IPS-18c (cell line): ENCODE results near the gene UTP25.

Experiments
- H3K4me3 ChIP-seq: 2 replicates; pipeline ENCODE4 v1.7.0; 2013; ENCODE audit warnings: low read depth, mild to moderate bottlenecking, low read length, moderate library complexity; ENCODE audit not compliant: insufficient read depth
- H3K9me3 ChIP-seq: one replicate; pipeline ENCODE4 v1.6.1; 2013; ENCODE audit warnings: mild to moderate bottlenecking, low read length, moderate library complexity; ENCODE audit not compliant: control insufficient read depth, insufficient read depth

Gene UTP25

GRCh38 chr1:209825591-209826434, 2.0 kb upstream of the UTP25 start:
- no peak overlapping the region for H3K4me3 ChIP-seq
- no peaks in the 10 kb centered on the region for H3K9me3 ChIP-seq

DNA sequence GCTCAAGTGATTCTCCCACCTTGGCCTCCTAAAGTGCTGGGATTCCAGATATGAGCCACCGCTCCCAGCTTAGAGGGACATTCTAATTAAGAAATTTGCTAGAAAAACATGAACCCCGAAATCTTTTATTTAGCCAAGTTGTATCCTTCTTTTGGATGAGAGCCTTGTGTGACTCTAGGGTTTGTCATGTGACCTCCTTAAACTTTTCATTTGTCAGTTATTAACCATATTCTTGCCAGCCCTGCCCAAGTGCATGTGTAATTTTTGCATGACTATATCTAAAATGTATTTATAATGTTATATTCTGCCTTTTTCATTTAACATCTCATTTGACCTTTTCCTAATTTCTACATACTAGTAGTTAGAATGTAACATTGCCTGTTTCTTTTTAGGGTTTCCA, 1.9 kb downstream of the UTP25 start:
- no peak overlapping the region for H3K4me3 ChIP-seq

DNA sequence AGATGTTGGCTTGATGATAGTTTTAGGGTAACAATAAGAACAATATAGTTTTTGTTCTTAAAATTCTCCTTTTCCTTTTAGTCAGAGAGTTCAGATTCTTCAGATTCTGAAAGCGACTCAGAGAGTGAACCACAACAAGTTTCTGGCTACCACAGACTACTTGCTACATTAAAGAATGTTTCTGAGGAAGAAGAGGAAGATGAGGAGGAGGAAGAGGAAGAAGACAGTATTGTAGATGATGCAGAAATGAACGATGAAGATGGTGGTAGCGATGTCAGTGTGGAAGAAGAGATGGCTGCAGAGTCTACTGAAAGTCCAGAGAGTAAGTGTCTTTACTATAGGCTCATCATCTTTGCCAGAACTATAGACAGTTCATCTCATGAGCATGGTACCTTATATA, 3.0 kb downstream of the UTP25 start:
- H3K4me3 ChIP-seq: no peak overlapping the region
- no peaks in the 10 kb centered on the region for H3K9me3 ChIP-seq

More for the DNA sequence above, 1.9 kb downstream of the UTP25 start:
- H3K9me3 ChIP-seq: no peaks in the 10 kb centered on the region

GRCh38 chr1:209831615-209832014, 3.8 kb downstream of the UTP25 start:
- H3K9me3 ChIP-seq: no peaks in the 10 kb centered on the region
- no peak overlapping the region for H3K4me3 ChIP-seq

DNA sequence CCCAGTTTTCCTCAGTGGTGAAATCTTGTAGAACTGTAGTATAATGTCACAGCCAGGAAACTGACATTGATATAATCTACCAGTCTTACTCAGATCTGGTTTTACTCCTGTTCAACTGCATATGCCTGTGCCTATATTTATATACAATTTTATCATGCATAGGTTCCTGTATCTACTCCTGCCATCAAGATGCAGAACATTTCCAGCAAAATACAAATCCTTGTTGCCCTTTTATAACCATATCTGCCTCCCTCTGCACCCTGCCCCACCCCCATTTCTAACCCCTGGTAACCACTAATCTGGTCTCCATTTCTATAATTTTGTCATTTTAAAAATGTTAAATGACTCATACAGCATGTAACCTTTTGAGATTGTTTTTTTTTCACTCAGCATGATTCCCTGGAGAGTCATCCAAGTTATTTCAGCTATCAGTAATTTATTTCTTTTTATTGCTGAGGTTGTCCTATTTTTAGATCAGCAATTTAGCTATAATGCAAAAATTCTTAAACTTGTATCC, 8.1 kb downstream of the UTP25 start:
- Histone ChIP-seq H3K4me3 (no peak overlapping the region), H3K9me3 (no peaks in the 10 kb centered on the region)

- Histone ChIP-seq H3K9me3 (no peaks in the 10 kb centered on the region), H3K4me3 (no peak overlapping the region)
Measured at GRCh38 chr1:209837671-209838070, 9.9 kb downstream of the UTP25 start.

DNA sequence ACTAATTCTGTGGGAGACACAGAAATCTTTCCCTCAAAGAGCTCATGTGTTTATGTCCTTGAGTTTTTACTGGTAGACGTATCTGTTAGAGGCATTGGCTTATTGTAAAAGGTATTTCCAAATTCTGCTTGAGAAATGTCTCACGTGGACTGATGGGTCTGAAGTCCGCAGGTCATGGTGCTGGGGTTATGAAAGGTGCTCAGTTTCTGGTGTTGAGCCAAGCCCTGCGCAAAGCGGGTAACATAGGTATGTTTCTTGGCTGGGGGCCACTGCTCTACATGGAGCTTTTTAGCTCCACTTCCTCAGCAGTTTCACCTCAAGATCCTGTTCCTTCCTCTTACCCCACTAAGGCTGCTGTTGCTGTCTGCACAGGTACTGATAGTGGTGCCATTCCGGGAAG, 10.8 kb downstream of the UTP25 start:
- no peaks in the 10 kb centered on the region for H3K9me3 ChIP-seq
- no peak overlapping the region for H3K4me3 ChIP-seq

DNA sequence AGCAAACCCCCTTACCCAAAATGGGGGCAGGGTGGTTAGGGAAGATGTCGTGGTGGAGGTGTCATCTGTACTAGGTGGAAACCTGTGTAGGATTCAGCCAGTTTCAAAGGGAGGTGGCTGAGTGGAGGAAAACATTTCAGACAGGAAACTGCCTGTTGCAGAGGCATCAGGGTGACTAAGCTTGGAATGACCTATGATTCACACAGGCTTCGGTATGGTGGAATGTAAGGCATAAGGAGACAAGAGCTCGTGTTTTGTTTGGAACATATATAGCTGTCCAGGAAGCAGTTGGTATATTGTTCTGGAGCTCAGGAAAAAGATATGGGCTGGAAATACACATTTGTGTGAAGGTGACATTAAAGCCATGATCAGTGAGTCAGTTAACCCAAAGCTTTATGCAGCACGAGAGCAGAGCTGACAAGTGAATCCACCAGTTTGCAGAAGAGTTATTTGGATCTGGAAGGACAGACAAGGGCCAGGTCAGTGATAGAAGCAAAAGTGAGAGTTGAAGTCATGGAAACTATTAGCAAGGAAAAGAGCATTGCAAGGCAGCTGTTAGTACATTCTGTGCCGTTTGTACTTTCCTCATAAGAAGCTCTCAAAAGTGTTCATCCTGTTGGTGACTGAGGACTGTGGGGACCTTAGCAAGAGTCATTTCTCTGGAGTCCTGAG, 12.2 kb downstream of the UTP25 start:
- no peak overlapping the region for H3K4me3 ChIP-seq
- no peaks in the 10 kb centered on the region for H3K9me3 ChIP-seq

- no peak overlapping the region for H3K4me3 ChIP-seq
- H3K9me3 ChIP-seq: no peaks in the 10 kb centered on the region
Measured at GRCh38 chr1:209840611-209841010, 12.8 kb downstream of the UTP25 start.

GRCh38 chr1:209844695-209845407, 17.1 kb downstream of the UTP25 start:
- no peak overlapping the region for H3K4me3 ChIP-seq
- H3K9me3 ChIP-seq: no peaks in the 10 kb centered on the region

DNA sequence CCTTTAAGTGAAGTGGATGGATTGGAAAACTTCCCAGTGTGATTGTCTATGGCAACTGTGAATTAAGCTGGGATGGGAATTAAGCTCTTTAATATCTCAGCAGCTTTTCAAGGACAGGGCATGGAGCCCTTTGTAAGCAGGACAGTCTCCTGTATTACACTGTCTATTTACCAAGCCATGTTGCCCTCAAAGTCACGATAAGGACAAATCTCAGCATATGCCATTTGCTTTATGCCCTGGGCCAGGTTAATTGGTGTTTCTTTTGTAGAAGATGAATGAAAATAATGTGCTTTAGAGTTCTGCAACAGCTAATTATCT, 17.6 kb downstream of the UTP25 start:
- H3K4me3 ChIP-seq: no peak overlapping the region
- no peaks in the 10 kb centered on the region for H3K9me3 ChIP-seq

DNA sequence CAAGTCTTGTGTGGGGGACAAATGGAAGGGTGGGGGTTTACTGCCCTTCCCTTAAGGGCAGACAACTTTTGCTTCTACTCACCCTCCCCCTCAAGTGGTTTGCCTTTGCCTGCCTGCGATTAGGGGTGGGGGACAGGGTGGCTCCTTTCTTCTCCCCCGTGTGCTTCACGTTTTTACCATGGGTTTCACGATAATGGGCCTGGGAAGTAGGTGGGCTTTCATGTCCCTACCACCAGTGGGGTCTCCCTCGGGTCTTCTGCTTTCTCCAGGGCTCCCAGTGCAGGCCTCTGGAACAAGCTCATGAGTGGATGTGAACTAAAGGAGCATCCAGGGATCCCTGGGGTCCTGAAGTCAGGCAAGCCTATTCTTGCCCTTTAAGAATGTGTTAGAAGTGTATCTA, 21.6 kb downstream of the UTP25 start:
- Histone ChIP-seq H3K4me3 (no peak overlapping the region), H3K9me3 (no peaks in the 10 kb centered on the region)

DNA sequence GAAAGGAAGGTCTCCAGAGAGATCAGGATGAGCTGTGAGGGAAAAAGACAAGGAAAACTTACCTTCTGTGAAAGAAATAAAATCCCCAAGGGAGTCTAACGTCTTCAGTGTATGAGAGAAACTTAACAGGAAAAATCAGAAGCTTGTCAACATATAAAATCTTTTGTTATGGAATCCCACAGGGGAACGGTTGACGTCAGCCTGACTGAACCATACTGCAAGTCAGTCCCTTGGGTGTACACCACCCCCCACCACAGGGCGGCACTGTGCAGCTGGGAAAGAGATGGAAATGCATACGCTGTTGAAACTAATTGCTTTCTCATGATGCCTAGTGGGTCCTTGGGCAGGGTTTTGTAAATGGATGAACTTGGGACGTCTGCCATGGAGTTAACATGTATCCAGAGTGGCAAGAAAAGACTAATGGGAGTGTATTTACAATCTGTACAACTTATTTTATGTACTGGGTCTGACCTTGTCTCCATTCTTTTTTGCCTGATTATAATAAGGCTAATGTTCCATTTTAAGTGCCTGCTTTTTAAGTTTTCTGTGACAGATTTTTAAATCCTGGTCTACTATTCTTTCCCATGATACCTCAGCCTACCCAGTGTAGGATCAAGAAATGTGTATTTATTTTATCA, 22.7 kb downstream of the UTP25 start:
- Histone ChIP-seq H3K9me3 (no peaks in the 10 kb centered on the region), H3K4me3 (no peak overlapping the region)

GRCh38 chr1:209853676-209854075, 25.9 kb downstream of the UTP25 start:
- Histone ChIP-seq H3K9me3 (no peaks in the 10 kb centered on the region), H3K4me3 (no peak overlapping the region)

- no peaks in the 10 kb centered on the region for H3K9me3 ChIP-seq
Measured at GRCh38 chr1:209854196-209854595, 26.4 kb downstream of the UTP25 start.

GRCh38 chr1:209855006-209855405, 27.2 kb downstream of the UTP25 start:
- H3K4me3 ChIP-seq: no peak overlapping the region
- no peaks in the 10 kb centered on the region for H3K9me3 ChIP-seq

More at GRCh38 chr1:209854196-209854595, 26.4 kb downstream of the UTP25 start:
- no peak overlapping the region for H3K4me3 ChIP-seq

DNA sequence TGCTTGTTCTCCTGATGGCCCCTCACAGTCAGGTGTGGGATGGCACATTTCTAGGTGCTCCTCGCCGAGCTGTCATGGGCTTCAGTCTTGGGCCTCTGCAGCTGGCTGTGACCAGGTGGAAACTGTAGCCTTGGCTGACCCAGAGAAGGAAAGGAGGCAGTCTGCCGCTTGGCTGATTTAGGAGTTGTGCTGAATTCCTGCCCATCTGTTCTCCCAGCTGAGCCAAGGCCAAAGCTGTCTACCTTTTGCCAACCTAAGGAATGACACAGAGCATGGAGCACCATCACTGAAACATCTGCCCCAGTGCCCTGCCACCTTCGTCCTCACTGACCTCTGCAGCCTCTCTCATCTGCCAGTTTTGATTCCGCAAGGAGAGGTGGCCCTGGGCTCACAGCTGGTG, 27.9 kb downstream of the UTP25 start:
- no peaks in the 10 kb centered on the region for H3K9me3 ChIP-seq
- no peak overlapping the region for H3K4me3 ChIP-seq
